OCI-LY3 (cell line): ENCODE results near the gene CYP2C18.

Source experiments
- H2AFZ ChIP-seq: fragments of 200-600, 300-600 bp; shearing (Covaris generic); 2 replicates; pipeline ENCODE4 v1.6.0; 2014; ENCODE audit warnings: antibody characterized with exemption, low read depth, low read length
- H3K27ac ChIP-seq: fragments of 200-600, 300-600 bp; sonication (generic); 2 replicates; pipeline ENCODE4 v1.5.1; 2014; ENCODE audit warnings: mild to moderate bottlenecking, low read length, moderate library complexity, mixed read lengths
- H3K27me3 ChIP-seq: fragments of 200-600, 300-600 bp; sonication (generic); 2 replicates; pipeline ENCODE4 v1.6.1; 2014; ENCODE audit warnings: low read depth, low read length, mixed read lengths
- H3K36me3 ChIP-seq: fragments of 200-600, 300-600 bp; sonication (generic); replicated peaks from 2 replicates; pipeline ENCODE3; 2014; ENCODE audit warnings: low read depth, low read length, mixed read lengths
- H3K4me1 ChIP-seq: fragments of 300-600, 200-600 bp; sonication (generic); 2 replicates; pipeline ENCODE4 v1.6.1; 2014; ENCODE audit warnings: low read length, mixed read lengths
- H3K4me2 ChIP-seq: fragments of 200-600, 300-600 bp; sonication (generic); 2 replicates; pipeline ENCODE4 v1.6.1; 2014; ENCODE audit warnings: low read length, mixed read lengths
- H3K4me3 ChIP-seq: fragments of 300-600, 200-600 bp; sonication (generic); 2 replicates; pipeline ENCODE4 v1.5.1; 2014; ENCODE audit warnings: antibody characterized with exemption, mild to moderate bottlenecking, low read length, moderate library complexity
- H3K79me2 ChIP-seq: fragments of 300-600, 200-600 bp; shearing (Covaris generic); 2 replicates; pipeline ENCODE4 v1.6.1; 2014; ENCODE audit warnings: mild to moderate bottlenecking, low read length, mixed read lengths
- H3K9ac ChIP-seq: fragments of 300-600, 200-600 bp; shearing (Covaris generic); 2 replicates; pipeline ENCODE4 v1.6.0; 2014; ENCODE audit warnings: mild to moderate bottlenecking, low read length, moderate library complexity
- H3K9me3 ChIP-seq: fragments of 200-600, 300-600 bp; shearing (Covaris generic); 2 replicates; pipeline ENCODE4 v1.6.1; 2014; ENCODE audit warnings: low read length, mixed read lengths; ENCODE audit not compliant: insufficient read depth
- H4K20me1 ChIP-seq: fragments of 200-600, 300-600 bp; sonication (generic); 2 replicates; pipeline ENCODE4 v1.6.1; 2016; ENCODE audit warnings: low read length, mixed read lengths; ENCODE audit not compliant: insufficient read depth
- EZH2phosphoT487 ChIP-seq: fragments of 200-600 bp; shearing (Covaris generic); IDR thresholded peaks from 2 replicates; pipeline ENCODE4 v1.6.1; 2018; ENCODE audit warnings: antibody characterized with exemption, mixed run types, low read depth
- TF ChIP-seq, protein P1 (sequence below): fragments of 200-600, 300-600 bp; sonication (generic); IDR thresholded peaks from 2 replicates; pipeline ENCODE4 v1.5.1; 2014; ENCODE audit warnings: antibody characterized with exemption, low read length, low read depth

The CYP2C18 gene

DNA sequence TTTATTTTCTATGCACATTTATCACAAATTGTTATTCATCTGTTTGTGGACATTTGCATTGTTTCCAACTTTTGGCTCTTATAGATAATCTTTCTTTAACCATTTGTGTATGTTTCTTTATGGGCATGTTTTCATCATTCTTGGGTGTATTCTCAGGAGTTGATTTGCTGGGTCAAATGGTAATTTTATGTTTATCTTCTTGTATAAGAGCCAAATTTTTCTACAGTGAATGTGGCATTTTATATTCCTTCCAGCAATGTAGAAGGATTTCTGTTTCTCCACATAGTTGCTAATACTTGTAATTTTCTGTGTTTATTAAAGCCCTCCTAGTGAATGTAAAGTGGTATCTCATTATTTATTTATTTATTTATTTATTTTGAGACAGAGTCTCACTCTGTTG, 100.7 kb downstream of the CYP2C18 start:
- H3K9me3 ChIP-seq = no peaks in the 10 kb centered on the region
- TF ChIP-seq, protein P1, sequence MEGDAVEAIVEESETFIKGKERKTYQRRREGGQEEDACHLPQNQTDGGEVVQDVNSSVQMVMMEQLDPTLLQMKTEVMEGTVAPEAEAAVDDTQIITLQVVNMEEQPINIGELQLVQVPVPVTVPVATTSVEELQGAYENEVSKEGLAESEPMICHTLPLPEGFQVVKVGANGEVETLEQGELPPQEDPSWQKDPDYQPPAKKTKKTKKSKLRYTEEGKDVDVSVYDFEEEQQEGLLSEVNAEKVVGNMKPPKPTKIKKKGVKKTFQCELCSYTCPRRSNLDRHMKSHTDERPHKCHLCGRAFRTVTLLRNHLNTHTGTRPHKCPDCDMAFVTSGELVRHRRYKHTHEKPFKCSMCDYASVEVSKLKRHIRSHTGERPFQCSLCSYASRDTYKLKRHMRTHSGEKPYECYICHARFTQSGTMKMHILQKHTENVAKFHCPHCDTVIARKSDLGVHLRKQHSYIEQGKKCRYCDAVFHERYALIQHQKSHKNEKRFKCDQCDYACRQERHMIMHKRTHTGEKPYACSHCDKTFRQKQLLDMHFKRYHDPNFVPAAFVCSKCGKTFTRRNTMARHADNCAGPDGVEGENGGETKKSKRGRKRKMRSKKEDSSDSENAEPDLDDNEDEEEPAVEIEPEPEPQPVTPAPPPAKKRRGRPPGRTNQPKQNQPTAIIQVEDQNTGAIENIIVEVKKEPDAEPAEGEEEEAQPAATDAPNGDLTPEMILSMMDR = no peak
- no peak for TF ChIP-seq EZH2phosphoT487

DNA sequence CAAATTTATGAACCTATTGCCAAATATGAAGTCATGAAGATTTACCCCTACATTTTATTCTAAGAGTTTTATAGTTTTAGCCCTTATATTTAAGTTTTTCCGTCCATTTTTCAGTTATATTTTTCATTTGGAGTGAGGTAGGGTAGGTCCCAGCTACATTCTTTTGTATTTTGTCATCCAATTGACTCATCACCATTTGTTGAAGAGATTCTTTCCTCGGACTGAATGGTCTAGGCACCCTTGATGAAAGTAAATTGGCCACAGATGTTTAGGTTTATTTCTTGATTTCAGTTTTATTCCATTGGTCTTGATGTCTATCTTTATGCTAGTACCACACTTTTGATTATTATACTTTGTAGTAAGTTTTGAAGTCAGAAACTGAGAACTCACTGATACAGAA, 101.7 kb downstream of the CYP2C18 start:
- Histone ChIP-seq H3K27ac (no peak overlapping the region), H3K4me3 (no peak overlapping the region), H3K4me2 (no peak overlapping the region), H2AFZ (no peak overlapping the region), H3K27me3 (no peaks in the 10 kb centered on the region), H3K4me1 (no peaks in the 10 kb centered on the region), H3K36me3 (no peaks in the 10 kb centered on the region), H3K9me3 (no peaks in the 10 kb centered on the region), H4K20me1 (no peaks in the 10 kb centered on the region), H3K79me2 (no peaks in the 10 kb centered on the region), H3K9ac (no peak overlapping the region)
- TF ChIP-seq, protein P1 = no peak
- no peak for TF ChIP-seq EZH2phosphoT487

More for the DNA sequence above, 100.7 kb downstream of the CYP2C18 start:
- Histone ChIP-seq H2AFZ (no peak overlapping the region), H3K4me1 (no peaks in the 10 kb centered on the region), H3K36me3 (no peaks in the 10 kb centered on the region), H3K27me3 (no peaks in the 10 kb centered on the region), H3K9ac (no peak overlapping the region), H3K79me2 (no peaks in the 10 kb centered on the region), H3K27ac (no peak overlapping the region), H3K4me3 (no peak overlapping the region), H3K4me2 (no peak overlapping the region), H4K20me1 (no peaks in the 10 kb centered on the region)
